Breast epithelium (tissue), 3 donors: ENCODE measurements around the gene OSBPL2.

Experiments
- CTCF ChIP-seq, 3 donors: fragments of 450-650 bp; IDR thresholded peaks; one replicate each; pipeline ENCODE4 v1.5.1; 2016 to 2017; ENCODE audit warnings: antibody characterized with exemption in 3 of 3, mild to moderate bottlenecking in 3 of 3, moderate library complexity in 3 of 3
- POLR2AphosphoS5 ChIP-seq, 3 donors: sonication (generic); formaldehyde crosslinking; IDR thresholded peaks; one replicate each; pipeline ENCODE4 v1.6.1; 2017; ENCODE audit warnings: antibody characterized with exemption in 3 of 3

DNA sequence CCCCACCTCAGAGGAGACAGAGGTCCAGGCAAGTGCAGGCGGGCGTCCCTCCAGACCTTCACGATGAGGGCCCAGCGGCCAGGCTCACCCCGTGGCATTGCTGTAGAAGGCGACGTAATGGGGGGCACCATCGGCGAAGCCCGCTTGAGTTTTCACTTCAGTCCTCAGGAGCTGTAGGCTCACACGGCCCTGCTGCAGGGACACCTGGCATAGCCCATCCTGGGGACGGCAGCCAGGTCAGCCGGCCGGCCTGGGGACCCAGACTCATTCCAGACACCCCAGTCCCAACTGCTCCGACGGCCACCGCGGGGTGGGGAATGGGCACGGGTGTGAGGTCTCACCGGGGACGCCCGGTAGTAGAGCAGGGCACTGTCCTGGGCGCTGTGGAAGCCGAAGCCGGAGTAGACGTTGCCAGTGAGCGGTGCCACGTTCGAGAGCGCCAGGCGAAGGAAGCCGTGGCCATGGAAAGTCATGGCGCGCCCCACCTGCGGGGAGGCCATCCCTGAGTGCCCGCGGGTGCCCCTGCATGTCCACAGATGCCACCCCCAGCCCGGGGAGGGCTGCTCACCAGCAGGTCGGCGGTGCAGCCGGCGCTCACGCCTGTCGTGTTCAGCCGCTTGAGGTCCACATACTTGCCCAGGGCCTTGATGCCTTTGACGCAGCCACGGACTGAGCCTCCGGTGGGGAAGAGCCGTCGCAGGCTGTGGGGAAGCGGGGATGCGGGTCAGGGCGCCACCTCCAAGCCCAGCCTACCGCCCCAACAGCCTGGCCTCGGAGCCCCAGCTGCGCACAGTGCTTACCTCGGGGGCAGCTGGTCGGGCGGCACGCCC lies 73.7 kb downstream of the OSBPL2 start:
- TF ChIP-seq POLR2AphosphoS5 (IDR thresholded peaks at IDR 0.05) (no peak), CTCF (IDR thresholded peaks at IDR 0.05) (no peak)
